ENCODE results near the gene SAMD4A.

SAMD4A gene

GRCh38 chr14:54767450-54767849 is 200.5 kb downstream of the SAMD4A start:
- FAIRE-seq, result no peak

GRCh38 chr14:54768501-54769129 is 201.7 kb downstream of the SAMD4A start:
- FAIRE-seq, result no peak

- peak; percentile 71 for FAIRE-seq
These were observed 203.3 kb downstream of the SAMD4A start for GRCh38 chr14:54769951-54770863.

- FAIRE-seq, result no peak
These were observed 204.6 kb downstream of the SAMD4A start for GRCh38 chr14:54771411-54772027.

GRCh38 chr14:54772451-54772881 is 205.5 kb downstream of the SAMD4A start:
- no peak for FAIRE-seq

GRCh38 chr14:54773171-54774006 is 206.5 kb downstream of the SAMD4A start:
- FAIRE-seq, result peak; percentile 93

- FAIRE-seq, result no peak
These were observed 207.9 kb downstream of the SAMD4A start for GRCh38 chr14:54774824-54775223.

GRCh38 chr14:54775486-54776140 is 208.7 kb downstream of the SAMD4A start:
- FAIRE-seq, result no peak

GRCh38 chr14:54776361-54777001 is 209.6 kb downstream of the SAMD4A start:
- FAIRE-seq, result no peak

GRCh38 chr14:54777395-54777794 is 210.5 kb downstream of the SAMD4A start:
- no peak for FAIRE-seq

- no peak for FAIRE-seq
These were observed 211.9 kb downstream of the SAMD4A start for GRCh38 chr14:54778618-54779345.

- no peak for FAIRE-seq
These were observed 214.2 kb downstream of the SAMD4A start for GRCh38 chr14:54781080-54781479.

GRCh38 chr14:54781961-54782750 is 215.2 kb downstream of the SAMD4A start:
- FAIRE-seq, result no peak

GRCh38 chr14:54782751-54783659 is 216.1 kb downstream of the SAMD4A start:
- FAIRE-seq, result no peak

GRCh38 chr14:54783660-54784015 is 216.7 kb downstream of the SAMD4A start:
- no peak for FAIRE-seq

- no peak for FAIRE-seq
These were observed 217.1 kb downstream of the SAMD4A start for GRCh38 chr14:54784060-54784459.

GRCh38 chr14:54784657-54785056 is 217.7 kb downstream of the SAMD4A start:
- FAIRE-seq, result no peak

GRCh38 chr14:54785136-54785777 is 218.3 kb downstream of the SAMD4A start:
- no peak for FAIRE-seq
